Measurements from ENCODE around the gene MACROD2.

Gene MACROD2

GRCh38 chr20:15618912-15619311, 1623.6 kb downstream of the MACROD2 start:
- no peak overlapping the region for H3K27ac ChIP-seq
- TF ChIP-seq ZFX (IDR thresholded peaks at IDR 0.05), result no peak
- TF ChIP-seq CTCF (conservative IDR thresholded peaks at IDR 0.05), result no peak

- no peak overlapping the region for H3K27ac ChIP-seq
- TF ChIP-seq CTCF (conservative IDR thresholded peaks at IDR 0.05) (no peak), ZFX (IDR thresholded peaks at IDR 0.05) (no peak)
Observed at GRCh38 chr20:15619341-15619740, 1624.0 kb downstream of the MACROD2 start.

- no peak for TF ChIP-seq ZFX (IDR thresholded peaks at IDR 0.05)
- no peak for TF ChIP-seq CTCF (conservative IDR thresholded peaks at IDR 0.05)
- H3K27ac ChIP-seq, result no peak overlapping the region
Observed at GRCh38 chr20:15619816-15620215, 1624.5 kb downstream of the MACROD2 start.

GRCh38 chr20:15622368-15622767, 1627.1 kb downstream of the MACROD2 start:
- TF ChIP-seq ZFX (IDR thresholded peaks at IDR 0.05) (no peak), CTCF (conservative IDR thresholded peaks at IDR 0.05) (no peak)

GRCh38 chr20:15623215-15623614, 1627.9 kb downstream of the MACROD2 start:
- TF ChIP-seq ZFX (IDR thresholded peaks at IDR 0.05), result no peak
- no peak for TF ChIP-seq CTCF (conservative IDR thresholded peaks at IDR 0.05)
- no peak overlapping the region for H3K27ac ChIP-seq

More at GRCh38 chr20:15622368-15622767, 1627.1 kb downstream of the MACROD2 start:
- no peak overlapping the region for H3K27ac ChIP-seq

- TF ChIP-seq CTCF (conservative IDR thresholded peaks at IDR 0.05), result no peak
- TF ChIP-seq ZFX (IDR thresholded peaks at IDR 0.05), result no peak
- no peak overlapping the region for H3K27ac ChIP-seq
Observed at GRCh38 chr20:15625981-15626380, 1630.7 kb downstream of the MACROD2 start.

GRCh38 chr20:15627089-15627488, 1631.8 kb downstream of the MACROD2 start:
- no peak overlapping the region for H3K27ac ChIP-seq
- TF ChIP-seq CTCF (conservative IDR thresholded peaks at IDR 0.05), result no peak
- no peak for TF ChIP-seq ZFX (IDR thresholded peaks at IDR 0.05)
